OCI-LY7 (cell line): ENCODE results near the gene FUT3. TPM values are rescaled to one million over a fixed set of nuclear protein-coding genes. Genes with fewer than 3 reads are reported as not detected.

Experiments used
- BruUV-seq: library from RNA; stranded (reverse); fragments of 400-500 nt; replicated peaks from 2 replicates; lab custom pipeline; 2021; lab: Mats Ljungman, UMichigan
- CTCF ChIA-PET: fragments of 300-600 bp; sonication (Branson Sonifier 250); formaldehyde crosslinking; loops from one replicate; lab custom pipeline; 2022; ENCODE audit warnings: antibody characterized with exemption; ENCODE audit not compliant: unreplicated experiment; lab: Charles Lee
- POLR2A ChIA-PET: fragments of 300-600 bp; sonication (Branson Sonifier 250); formaldehyde crosslinking; loops from one replicate; lab custom pipeline; 2022; ENCODE audit warnings: antibody characterized with exemption; lab: Charles Lee
- DNase-seq: peaks from one replicate; pipeline ENCODE4 v3.0.0-alpha.2; 2015; ENCODE audit warnings: low spot score
- H2AFZ ChIP-seq: fragments of 200-600 bp; sonication (generic), shearing (Covaris generic); 2 replicates; pipeline ENCODE4 v1.6.1; 2014; ENCODE audit warnings: mild to moderate bottlenecking, antibody characterized with exemption, low read length, moderate library complexity
- H3K27ac ChIP-seq: fragments of 200-600 bp; sonication (generic); 2 replicates; pipeline ENCODE4 v1.5.1; 2014; ENCODE audit warnings: mixed run types, low read depth, mild to moderate bottlenecking, moderate library complexity, low read length, inconsistent platforms; ENCODE audit not compliant: poor library complexity, severe bottlenecking
- H3K36me3 ChIP-seq: fragments of 200-600 bp; sonication (generic); 2 replicates; pipeline ENCODE4 v1.6.1; 2014; ENCODE audit warnings: mild to moderate bottlenecking, antibody characterized with exemption, low read length, moderate library complexity, mixed read lengths; ENCODE audit not compliant: insufficient read depth
- H3K4me1 ChIP-seq: fragments of 200-600 bp; sonication (generic); 2 replicates; pipeline ENCODE4 v1.5.1; 2014; ENCODE audit warnings: mild to moderate bottlenecking, low read length; ENCODE audit not compliant: insufficient read depth, poor library complexity, severe bottlenecking
- H3K4me2 ChIP-seq: fragments of 200-600 bp; sonication (generic); 2 replicates; pipeline ENCODE4 v1.6.1; 2014; ENCODE audit warnings: mild to moderate bottlenecking, low read length
- H3K4me3 ChIP-seq: fragments of 200-600 bp; sonication (generic); 2 replicates; pipeline ENCODE4 v1.5.1; 2014; ENCODE audit warnings: mild to moderate bottlenecking, low read depth, low read length; ENCODE audit not compliant: poor library complexity, severe bottlenecking
- H3K79me2 ChIP-seq: fragments of 200-600 bp; sonication (generic); 2 replicates; pipeline ENCODE4 v1.6.1; 2016; ENCODE audit warnings: low read depth, mild to moderate bottlenecking, low read length, moderate library complexity, mixed read lengths; ENCODE audit not compliant: insufficient read depth
- H3K9me2 ChIP-seq: fragments of 200-600 bp; sonication (generic); 2 replicates; pipeline ENCODE4 v1.6.1; 2016; ENCODE audit warnings: mild to moderate bottlenecking, low read length, mixed read lengths; ENCODE audit not compliant: insufficient read depth
- H3K9me3 ChIP-seq: fragments of 200-600 bp; sonication (generic); 2 replicates; pipeline ENCODE4 v1.6.1; 2014; ENCODE audit warnings: mild to moderate bottlenecking, mixed run types, low read length, mixed read lengths
- H4K20me1 ChIP-seq: fragments of 200-600 bp; sonication (generic); 2 replicates; pipeline ENCODE4 v1.6.1; 2014; ENCODE audit warnings: mild to moderate bottlenecking, antibody characterized with exemption, low read length, moderate library complexity, mixed read lengths; ENCODE audit not compliant: insufficient read depth
- CTCF ChIP-seq: fragments of 200-600 bp; sonication (generic); conservative IDR thresholded peaks from 2 replicates; pipeline ENCODE4 v1.5.1; 2014; ENCODE audit warnings: mild to moderate bottlenecking, antibody characterized with exemption, low read length, moderate library complexity, mixed read lengths
- EZH2phosphoT487 ChIP-seq: fragments of 200-600 bp; sonication (generic); IDR thresholded peaks from 2 replicates; pipeline ENCODE4 v1.6.1; 2018; ENCODE audit warnings: low read depth, borderline replicate concordance, mild to moderate bottlenecking, mixed run types, antibody characterized with exemption, low read length, moderate library complexity, mixed read lengths
- intact Hi-C: fragments of 100-400 bp; cut with micrococcal nuclease; formaldehyde crosslinking; loops from one replicate; pipeline ENCODE4 v1.10.0; 2022; ENCODE audit not compliant: unreplicated experiment
- total RNA-seq, 2 experiments: library from RNA; depleted of rRNA in 1 of 2; stranded (reverse); fragments of >200 nt in 1 of 2; shearing (Covaris generic) in 1 of 2; gene quantifications; 2 replicates each; pipeline ENCODE4 v1.2.3, GENCODE V29; 2014 to 2022

The FUT3 gene
- total RNA-seq, 2 experiments from 2014 or later: 0.47 TPM; not detected in 1

DNA sequence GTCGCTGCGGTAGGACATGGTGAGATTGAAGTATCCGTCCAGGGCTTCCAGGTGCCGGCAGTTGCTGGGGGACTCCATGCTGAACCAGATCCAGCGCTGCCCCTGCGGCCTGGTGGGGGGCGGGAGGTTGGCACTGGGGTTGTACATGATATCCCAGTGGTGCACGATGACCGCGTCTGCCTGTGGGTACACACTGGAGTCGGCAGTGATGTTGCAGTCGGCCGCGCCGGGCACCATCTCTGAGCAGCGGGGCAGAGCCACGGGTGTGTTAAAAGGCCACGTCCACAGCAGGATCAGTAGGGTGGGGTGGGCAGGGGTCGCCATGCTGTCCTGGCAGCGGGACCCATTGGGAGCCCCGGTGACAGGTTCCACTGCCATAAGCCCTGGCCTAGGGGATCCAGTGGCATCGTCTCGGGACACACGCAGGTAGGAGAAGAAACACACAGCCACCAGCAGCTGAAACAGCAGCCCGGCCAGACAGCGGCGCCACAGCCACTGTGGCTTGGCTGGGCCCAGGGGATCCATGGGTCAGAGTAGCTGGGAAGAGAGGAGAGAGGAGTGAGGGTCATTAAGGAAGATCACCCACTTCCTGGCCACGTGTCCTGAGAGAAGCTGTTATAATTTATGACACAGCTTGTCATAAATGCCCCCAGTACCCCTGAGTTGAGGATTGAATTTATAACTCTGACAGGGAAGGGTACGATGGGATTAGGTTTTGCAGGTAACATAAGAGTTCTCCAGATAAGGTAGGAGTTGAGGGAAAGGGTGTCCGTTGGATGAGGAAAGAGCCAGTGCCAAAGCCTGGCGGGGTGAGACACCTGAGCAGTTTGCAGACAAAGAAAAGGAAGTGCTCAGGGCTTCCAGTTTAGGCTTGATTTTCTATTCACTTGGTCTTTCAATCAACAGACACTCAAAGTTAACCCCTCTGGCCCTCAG, 16.2 kb upstream of the FUT3 start:
- no peak overlapping the region for H3K27ac ChIP-seq
- peak overlapping the region; percentile 46 for H2AFZ ChIP-seq
- no peaks in the 10 kb centered on the region for H3K79me2 ChIP-seq
- H3K9me2 ChIP-seq: no peaks in the 10 kb centered on the region
- no peaks in the 10 kb centered on the region for H3K36me3 ChIP-seq
- no peak overlapping the region for H3K4me3 ChIP-seq
- ChIA-PET POLR2A (no interaction called here), CTCF (no interaction called here)
- H4K20me1 ChIP-seq: no peaks in the 10 kb centered on the region
- peaks cover 8% of the 10 kb centered on the region for H3K4me1 ChIP-seq
- no peak for TF ChIP-seq EZH2phosphoT487
- no peak for TF ChIP-seq CTCF
- BruUV-seq: no TSS peak
- no peak overlapping the region for H3K4me2 ChIP-seq
- no peak for DNase-seq
- intact Hi-C loops: no loop called here
- H3K9me3 ChIP-seq: no peaks in the 10 kb centered on the region

DNA sequence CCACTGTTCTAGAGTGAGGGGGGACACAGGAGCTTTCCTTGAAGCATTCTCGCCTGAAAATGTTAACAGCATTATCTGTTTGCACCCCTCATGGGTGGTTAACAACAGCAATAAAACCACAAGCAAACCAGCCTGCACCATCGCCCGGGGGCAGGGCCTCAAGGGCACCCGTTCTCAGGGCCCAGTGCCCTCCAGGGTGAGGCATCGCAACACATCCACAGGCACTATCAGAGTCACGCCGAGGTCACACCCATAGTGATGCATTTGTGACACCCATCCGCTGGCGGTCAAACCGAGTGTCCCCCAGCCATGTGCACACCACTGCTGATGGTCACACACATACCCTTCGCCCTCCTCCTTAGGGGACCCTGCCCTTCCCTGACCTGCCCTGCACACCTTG, 14.5 kb upstream of the FUT3 start:
- H3K27ac ChIP-seq: no peak overlapping the region
- peaks cover 8% of the 10 kb centered on the region for H3K4me1 ChIP-seq
- no peak overlapping the region for H3K4me3 ChIP-seq
- BruUV-seq: no TSS peak
- no peaks in the 10 kb centered on the region for H3K36me3 ChIP-seq
- ChIA-PET POLR2A (no interaction called here), CTCF (no interaction called here)
- TF ChIP-seq EZH2phosphoT487 (no peak), CTCF (no peak)
- no peaks in the 10 kb centered on the region for H3K79me2 ChIP-seq
- no peaks in the 10 kb centered on the region for H3K9me3 ChIP-seq
- no peak for DNase-seq
- intact Hi-C loops: no loop called here
- no peak overlapping the region for H3K4me2 ChIP-seq
- H4K20me1 ChIP-seq: no peaks in the 10 kb centered on the region
- H2AFZ ChIP-seq: no peak overlapping the region
- H3K9me2 ChIP-seq: no peaks in the 10 kb centered on the region
